ENCODE data around the gene STAM. TPM values are rescaled to one million over a fixed set of nuclear protein-coding genes. Genes with fewer than 3 reads are reported as not detected.

STAM gene
- total RNA-seq, 1 donor from 2014 or later = 16.0 TPM

GRCh38 chr10:17693009-17693408, 49.1 kb downstream of the STAM start:
- Histone ChIP-seq H3K9me3 (no peaks in the 10 kb centered on the region), H3K27ac (no peak overlapping the region), H3K36me3 (peaks cover 0 to 30% of the 10 kb centered on the region in 2 donors), H3K4me3 (no peak overlapping the region), H3K4me1 (no peaks in the 10 kb centered on the region), H3K27me3 (no peaks in the 10 kb centered on the region)
- intact Hi-C loops (cut with DNase I) = no loop called here
- no peak for DNase-seq (ENCODE audit: extremely low spot score in 2 of 2)
- TF ChIP-seq POLR2AphosphoS5 (IDR thresholded peaks at IDR 0.05; ENCODE audit: insufficient read depth in 1 of 2, low read depth in 1 of 2) (no peak), POLR2A (IDR thresholded peaks at IDR 0.05) (no peak), CTCF (IDR thresholded peaks at IDR 0.05) (no peak)

GRCh38 chr10:17698696-17699095, 54.7 kb downstream of the STAM start:
- no peak for TF ChIP-seq CTCF (IDR thresholded peaks at IDR 0.05)
- no peak for TF ChIP-seq POLR2AphosphoS5 (IDR thresholded peaks at IDR 0.05; ENCODE audit: insufficient read depth in 1 of 2, low read depth in 1 of 2)
- no peak for TF ChIP-seq POLR2A (IDR thresholded peaks at IDR 0.05)
- H3K27me3 ChIP-seq = no peaks in the 10 kb centered on the region
- H3K27ac ChIP-seq = no peak overlapping the region
- intact Hi-C loops (cut with DNase I) = no loop called here
- H3K4me3 ChIP-seq = no peak overlapping the region
- H3K36me3 ChIP-seq = peaks cover 0 to 17% of the 10 kb centered on the region in 2 donors
- no peaks in the 10 kb centered on the region for H3K9me3 ChIP-seq
- no peak for DNase-seq (ENCODE audit: extremely low spot score in 2 of 2)
- H3K4me1 ChIP-seq = no peaks in the 10 kb centered on the region

- Histone ChIP-seq H3K4me1 (no peaks in the 10 kb centered on the region), H3K27ac (no peak overlapping the region), H3K9me3 (no peaks in the 10 kb centered on the region), H3K27me3 (no peaks in the 10 kb centered on the region), H3K4me3 (no peak overlapping the region), H3K36me3 (peaks cover 0 to 21% of the 10 kb centered on the region in 2 donors)
- no peak for DNase-seq (ENCODE audit: extremely low spot score in 2 of 2)
- intact Hi-C loops (cut with DNase I) = no loop called here
- no peak for TF ChIP-seq POLR2A (IDR thresholded peaks at IDR 0.05)
- no peak for TF ChIP-seq POLR2AphosphoS5 (IDR thresholded peaks at IDR 0.05; ENCODE audit: insufficient read depth in 1 of 2, low read depth in 1 of 2)
- TF ChIP-seq CTCF (IDR thresholded peaks at IDR 0.05) = no peak
These were observed 57.4 kb downstream of the STAM start for GRCh38 chr10:17701301-17701700.

GRCh38 chr10:17703706-17704105, 59.8 kb downstream of the STAM start:
- TF ChIP-seq POLR2AphosphoS5 (IDR thresholded peaks at IDR 0.05; ENCODE audit: insufficient read depth in 1 of 2, low read depth in 1 of 2) (no peak), CTCF (IDR thresholded peaks at IDR 0.05) (no peak), POLR2A (IDR thresholded peaks at IDR 0.05) (no peak)
- Histone ChIP-seq H3K4me1 (no peaks in the 10 kb centered on the region), H3K4me3 (no peak overlapping the region), H3K36me3 (peaks cover 0 to 27% of the 10 kb centered on the region in 2 donors), H3K9me3 (no peaks in the 10 kb centered on the region), H3K27me3 (no peaks in the 10 kb centered on the region), H3K27ac (no peak overlapping the region)
- intact Hi-C loops (cut with DNase I) = no loop called here
- DNase-seq (ENCODE audit: extremely low spot score in 2 of 2) = no peak

GRCh38 chr10:17708821-17709220, 64.9 kb downstream of the STAM start:
- H3K4me1 ChIP-seq = no peaks in the 10 kb centered on the region
- no peak for DNase-seq (ENCODE audit: extremely low spot score in 2 of 2)
- no peak for TF ChIP-seq CTCF (IDR thresholded peaks at IDR 0.05)
- TF ChIP-seq POLR2AphosphoS5 (IDR thresholded peaks at IDR 0.05; ENCODE audit: insufficient read depth in 1 of 2, low read depth in 1 of 2) = no peak
- intact Hi-C loops (cut with DNase I) = no loop called here
- no peaks in the 10 kb centered on the region for H3K9me3 ChIP-seq
- no peak overlapping the region for H3K27ac ChIP-seq
- no peak overlapping the region for H3K4me3 ChIP-seq
- H3K27me3 ChIP-seq = no peaks in the 10 kb centered on the region
- H3K36me3 ChIP-seq = peaks cover 0 to 47% of the 10 kb centered on the region in 2 donors

Measured in vagina (tissue), 2 donors.